Measurements from ENCODE around the gene SIM1.

- TF ChIP-seq, protein P1, sequence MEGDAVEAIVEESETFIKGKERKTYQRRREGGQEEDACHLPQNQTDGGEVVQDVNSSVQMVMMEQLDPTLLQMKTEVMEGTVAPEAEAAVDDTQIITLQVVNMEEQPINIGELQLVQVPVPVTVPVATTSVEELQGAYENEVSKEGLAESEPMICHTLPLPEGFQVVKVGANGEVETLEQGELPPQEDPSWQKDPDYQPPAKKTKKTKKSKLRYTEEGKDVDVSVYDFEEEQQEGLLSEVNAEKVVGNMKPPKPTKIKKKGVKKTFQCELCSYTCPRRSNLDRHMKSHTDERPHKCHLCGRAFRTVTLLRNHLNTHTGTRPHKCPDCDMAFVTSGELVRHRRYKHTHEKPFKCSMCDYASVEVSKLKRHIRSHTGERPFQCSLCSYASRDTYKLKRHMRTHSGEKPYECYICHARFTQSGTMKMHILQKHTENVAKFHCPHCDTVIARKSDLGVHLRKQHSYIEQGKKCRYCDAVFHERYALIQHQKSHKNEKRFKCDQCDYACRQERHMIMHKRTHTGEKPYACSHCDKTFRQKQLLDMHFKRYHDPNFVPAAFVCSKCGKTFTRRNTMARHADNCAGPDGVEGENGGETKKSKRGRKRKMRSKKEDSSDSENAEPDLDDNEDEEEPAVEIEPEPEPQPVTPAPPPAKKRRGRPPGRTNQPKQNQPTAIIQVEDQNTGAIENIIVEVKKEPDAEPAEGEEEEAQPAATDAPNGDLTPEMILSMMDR (IDR thresholded peaks at IDR 0.05; ENCODE audit: poor library complexity): no peak
- TF ChIP-seq EZH2phosphoT487 (IDR thresholded peaks at IDR 0.05; ENCODE audit: low read depth, severe bottlenecking, unreplicated experiment) (no peak), EZH2 (IDR thresholded peaks at IDR 0.05; ENCODE audit: borderline replicate concordance) (no peak)
Observed at GRCh38 chr6:100382031-100382430, 82.7 kb downstream of the SIM1 start.

Data from hepatocyte (in vitro differentiated cells).